ENCODE results near the gene MED8. TPM values are rescaled to one million over a fixed set of nuclear protein-coding genes. Genes with fewer than 3 reads are reported as not detected.

Gene MED8
- total and polyA plus RNA-seq, 9 of the 15 experiments (the other 6 are each of a cell fraction or from before 2014, with no cell fraction given), result 23.0 to 120 (median 56.4) TPM

DNA sequence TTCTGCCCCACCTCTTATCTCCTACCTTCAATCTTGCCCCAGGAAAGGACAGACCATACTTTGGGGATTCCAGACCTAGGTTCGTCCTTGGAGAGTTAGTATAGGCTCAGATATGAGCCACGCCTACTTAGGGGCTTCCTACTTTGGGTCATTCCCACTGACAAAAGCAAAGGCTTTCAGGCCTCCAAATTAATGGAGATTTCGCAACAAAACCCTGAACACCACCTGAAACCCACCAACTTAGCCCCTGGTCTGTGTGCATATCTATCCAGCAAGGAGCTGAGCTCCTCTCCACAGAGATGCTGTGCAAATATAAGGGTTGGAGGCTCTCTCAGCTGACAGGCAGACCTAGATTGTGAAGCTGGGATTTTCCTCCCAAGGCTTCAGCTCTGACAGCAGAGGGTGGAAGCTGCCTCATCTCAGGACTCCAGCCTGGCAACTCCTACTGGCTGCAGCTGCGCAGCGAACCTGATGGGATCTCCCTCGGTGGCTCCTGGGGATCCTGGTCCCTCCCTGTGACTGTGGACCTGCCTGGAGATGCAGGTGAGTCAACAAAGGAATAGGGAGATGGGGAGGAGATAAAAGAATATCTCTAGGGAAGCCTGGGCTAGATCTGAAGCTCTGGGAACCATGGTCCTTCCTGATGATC lies 49.9 kb downstream of the MED8 start:
- Histone ChIP-seq H4K20me1 (replicated peaks; ENCODE audit: control insufficient read depth, insufficient read depth, low read length) (no peaks in the 10 kb centered on the region; the same call in 1 of the 2 replicates), H2AFZ (ENCODE audit: low read depth, low read length) (no peak overlapping the region), H3K4me3 (no peak overlapping the region), H3K27ac (ENCODE audit: extremely low read depth, low read depth, low read length) (no peak overlapping the region), H3K4me2 (ENCODE audit: insufficient read depth, low read length) (no peak overlapping the region), H3K9ac (ENCODE audit: insufficient read depth in 1 of 2, low read depth in 2 of 2, low read length in 2 of 2) (0 out of 4 replicates have a peak overlapping the region, but pooled peaks of 1 of the 2 experiments have one; percentile 38), H3K9me1 (ENCODE audit: control insufficient read depth, insufficient read depth, low read length) (no peaks in the 10 kb centered on the region), H3K9me3 (replicated peaks; ENCODE audit: control insufficient read depth, insufficient read depth, low read depth, low read length) (no peaks in the 10 kb centered on the region), H3K36me3 (ENCODE audit: control insufficient read depth, insufficient read depth, low read length) (no peaks in the 10 kb centered on the region), H3K27me3 (ENCODE audit: control insufficient read depth in 2 of 2, insufficient read depth in 2 of 2, low read length in 2 of 2) (peaks cover 8 to 21% of the 10 kb centered on the region in 2 experiments; a peak in 4 of 5 replicates), H3K79me2 (ENCODE audit: control insufficient read depth, insufficient read depth, low read length) (no peaks in the 10 kb centered on the region), H3K4me1 (replicated peaks in 1 of 2; ENCODE audit: control insufficient read depth in 2 of 2, insufficient read depth in 2 of 2, low read length in 2 of 2) (peaks cover 0 to 10% of the 10 kb centered on the region in 2 experiments; a peak in 3 of 5 replicates)
- in situ Hi-C loops (cut with MboI), result no loop called here
- no TSS peak for BruUV-seq (replicated peaks)
- ChIA-PET CTCF (ENCODE audit: low intra/inter-chr PET ratio) (no interaction called here), POLR2A (interaction anchor here (0.6 to 2.2 kb wide), 4 partner anchors 9 to 1673 kb away, joined by 3 to 10 read pairs (median 6); partner anchors contain the start of gene CDC20)
- ATAC-seq, result no peak
- FAIRE-seq, result no peak
- WGBS (ENCODE audit: insufficient coverage, low coverage, missing lambda C conversion rate), result 2% methylated on average over 6 of the region's 6 CpGs
- intact Hi-C loops (cut with micrococcal nuclease), result no loop called here
- no peak for DNase-seq (ENCODE audit: extremely low read depth in 1 of 4, low spot score in 3 of 4)
- TF ChIP-seq, protein P1, sequence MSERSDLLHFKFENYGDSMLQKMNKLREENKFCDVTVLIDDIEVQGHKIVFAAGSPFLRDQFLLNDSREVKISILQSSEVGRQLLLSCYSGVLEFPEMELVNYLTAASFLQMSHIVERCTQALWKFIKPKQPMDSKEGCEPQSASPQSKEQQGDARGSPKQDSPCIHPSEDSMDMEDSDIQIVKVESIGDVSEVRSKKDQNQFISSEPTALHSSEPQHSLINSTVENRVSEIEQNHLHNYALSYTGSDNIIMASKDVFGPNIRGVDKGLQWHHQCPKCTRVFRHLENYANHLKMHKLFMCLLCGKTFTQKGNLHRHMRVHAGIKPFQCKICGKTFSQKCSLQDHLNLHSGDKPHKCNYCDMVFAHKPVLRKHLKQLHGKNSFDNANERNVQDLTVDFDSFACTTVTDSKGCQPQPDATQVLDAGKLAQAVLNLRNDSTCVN (CRISPR knock-in tag; IDR thresholded peaks at IDR 0.05), result no peak
- TF ChIP-seq CEBPB (tag; IDR thresholded peaks at IDR 0.05) (peak; percentile 59), HES1 (IDR thresholded peaks at IDR 0.05; ENCODE audit: low read depth) (no peak), CREM (IDR thresholded peaks at IDR 0.05; ENCODE audit: low read depth) (no peak), FOXA3 (CRISPR knock-in tag; conservative IDR thresholded peaks at IDR 0.05 in 1 of 2, IDR thresholded peaks at IDR 0.05 in 1 of 2) (no peak), ZNF436 (CRISPR knock-in tag; IDR thresholded peaks at IDR 0.05) (no peak), RFX1 (IDR thresholded peaks at IDR 0.05) (no peak), HDAC1 (IDR thresholded peaks at IDR 0.05) (no peak), UBTF (IDR thresholded peaks at IDR 0.05; ENCODE audit: borderline replicate concordance in 1 of 2, low read depth in 2 of 2, low read length in 2 of 2) (no peak), HNRNPLL (IDR thresholded peaks at IDR 0.05; ENCODE audit: low read depth, low read length, poor library complexity, severe bottlenecking) (no peak), ZNF3 (CRISPR knock-in tag; IDR thresholded peaks at IDR 0.05) (no peak), NRF1 (conservative IDR thresholded peaks at IDR 0.05 in 1 of 2, IDR thresholded peaks at IDR 0.05 in 1 of 2) (peak; percentile 41 to 57; a peak in 3 of 4 replicates)
- TF ChIP-seq, protein P2, sequence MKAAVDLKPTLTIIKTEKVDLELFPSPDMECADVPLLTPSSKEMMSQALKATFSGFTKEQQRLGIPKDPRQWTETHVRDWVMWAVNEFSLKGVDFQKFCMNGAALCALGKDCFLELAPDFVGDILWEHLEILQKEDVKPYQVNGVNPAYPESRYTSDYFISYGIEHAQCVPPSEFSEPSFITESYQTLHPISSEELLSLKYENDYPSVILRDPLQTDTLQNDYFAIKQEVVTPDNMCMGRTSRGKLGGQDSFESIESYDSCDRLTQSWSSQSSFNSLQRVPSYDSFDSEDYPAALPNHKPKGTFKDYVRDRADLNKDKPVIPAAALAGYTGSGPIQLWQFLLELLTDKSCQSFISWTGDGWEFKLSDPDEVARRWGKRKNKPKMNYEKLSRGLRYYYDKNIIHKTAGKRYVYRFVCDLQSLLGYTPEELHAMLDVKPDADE (conservative IDR thresholded peaks at IDR 0.05; ENCODE audit: control insufficient read depth, low read depth, low read length), result no peak
